ENCODE measurements around the gene IL5. TPM values are rescaled to one million over a fixed set of nuclear protein-coding genes. Genes with fewer than 3 reads are reported as not detected.
"Not testable (repeated sequence)": the region's sequence is repeated elsewhere in the genome, so short reads cannot be mapped to it uniquely, and the experiment has no call there.

IL5 gene
- total and polyA plus RNA-seq, 9 donors, result not detected

GRCh38 chr5:132526290-132526973, 16.9 kb downstream of the IL5 start:
- no peaks in the 10 kb centered on the region for H3K4me1 ChIP-seq (ENCODE audit: insufficient read depth)
- WGBS, 3 donors, result 40 to 42% (median 42%) methylated on average over 11 of the region's 11 CpGs
- no peaks in the 10 kb centered on the region for H3K27me3 ChIP-seq
- DNase-seq, result peak; percentile 13 to 37 (median 25)
- TF ChIP-seq POLR2A (IDR thresholded peaks at IDR 0.05) (no peak), CTCF (IDR thresholded peaks at IDR 0.05) (peak; percentile 58 to 65 (median 59))
- no peak overlapping the region for H3K27ac ChIP-seq
- intact Hi-C loops (cut with DNase I), result no loop called here
- no peak overlapping the region for H3K4me3 ChIP-seq
- H3K9me3 ChIP-seq, result no peaks in the 10 kb centered on the region
- H3K36me3 ChIP-seq, result no peaks in the 10 kb centered on the region

DNA sequence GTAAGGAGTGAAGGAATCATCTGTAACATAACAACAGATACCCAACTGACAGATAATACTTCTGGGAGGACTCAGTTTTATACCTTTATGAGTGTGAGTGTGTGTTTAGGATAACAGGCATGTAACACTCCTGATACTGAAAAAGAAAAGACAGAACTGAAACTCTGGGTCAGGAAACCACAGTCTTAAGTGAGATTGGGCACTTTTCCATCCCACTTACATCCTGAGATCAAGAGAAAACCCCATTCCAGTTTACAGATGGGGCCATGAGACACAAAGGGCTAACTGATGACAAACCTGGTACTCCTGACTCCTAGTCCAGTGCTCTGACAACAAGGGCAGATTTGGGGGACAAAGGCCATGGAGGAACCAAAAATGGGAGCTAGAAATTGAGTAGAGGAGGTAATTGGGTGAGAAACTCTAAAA, 18.0 kb downstream of the IL5 start:
- no peaks in the 10 kb centered on the region for H3K36me3 ChIP-seq
- intact Hi-C loops (cut with DNase I), result no loop called here
- no peaks in the 10 kb centered on the region for H3K27me3 ChIP-seq
- no peak overlapping the region for H3K27ac ChIP-seq
- no peaks in the 10 kb centered on the region for H3K9me3 ChIP-seq
- DNase-seq, result no peak
- H3K4me1 ChIP-seq (ENCODE audit: insufficient read depth), result no peaks in the 10 kb centered on the region
- no peak for TF ChIP-seq POLR2A (IDR thresholded peaks at IDR 0.05)
- TF ChIP-seq CTCF (IDR thresholded peaks at IDR 0.05), result no peak
- TF ChIP-seq EP300 (IDR thresholded peaks at IDR 0.05), result no peak
- no peak overlapping the region for H3K4me3 ChIP-seq

DNA sequence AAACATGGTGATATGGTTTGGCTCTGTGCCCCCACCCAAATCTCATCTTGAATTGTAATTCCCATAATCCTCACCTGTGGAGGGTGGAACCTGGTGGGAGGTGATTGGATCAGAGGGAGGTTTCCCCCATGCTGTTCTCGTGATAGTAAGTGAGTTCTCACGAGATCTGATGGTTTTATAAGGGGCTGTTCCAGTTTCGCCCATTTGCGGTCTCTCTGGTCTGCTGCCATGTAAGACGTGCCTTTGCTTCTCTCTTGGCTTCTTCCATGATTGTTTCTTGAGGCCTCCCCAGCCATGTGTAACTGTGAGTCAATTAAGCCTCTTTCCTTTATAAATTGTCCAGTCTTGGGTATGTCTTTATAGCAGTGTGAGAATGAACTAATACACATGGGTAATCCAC, 18.4 kb downstream of the IL5 start:
- H3K27ac ChIP-seq; DNase-seq; H3K36me3 ChIP-seq; H3K9me3 ChIP-seq; intact Hi-C loops (cut with DNase I); H3K4me3 ChIP-seq; H3K27me3 ChIP-seq; H3K4me1 ChIP-seq (ENCODE audit: insufficient read depth): not testable (repeated sequence)
- 84 to 92% (median 88%) methylated on average over 5 of the region's 5 CpGs for WGBS, 3 donors

- H3K9me3 ChIP-seq; intact Hi-C loops (cut with DNase I); H3K4me3 ChIP-seq; H3K4me1 ChIP-seq (ENCODE audit: insufficient read depth); DNase-seq; H3K27ac ChIP-seq; H3K36me3 ChIP-seq; H3K27me3 ChIP-seq: not testable (repeated sequence)
- 92 to 96% (median 96%) methylated on average over 1 of the region's 1 CpG for WGBS, 3 donors
Measured at GRCh38 chr5:132522067-132522466, 21.3 kb downstream of the IL5 start.

GRCh38 chr5:132513618-132514336, 29.5 kb downstream of the IL5 start:
- H3K9me3 ChIP-seq; H3K4me1 ChIP-seq (ENCODE audit: insufficient read depth); H3K4me3 ChIP-seq; H3K27ac ChIP-seq; H3K36me3 ChIP-seq; H3K27me3 ChIP-seq; intact Hi-C loops (cut with DNase I); DNase-seq: not testable (repeated sequence)
- 93 to 94% (median 93%) methylated on average over 9 to 23 of the region's 25 CpGs for WGBS, 3 donors

DNA sequence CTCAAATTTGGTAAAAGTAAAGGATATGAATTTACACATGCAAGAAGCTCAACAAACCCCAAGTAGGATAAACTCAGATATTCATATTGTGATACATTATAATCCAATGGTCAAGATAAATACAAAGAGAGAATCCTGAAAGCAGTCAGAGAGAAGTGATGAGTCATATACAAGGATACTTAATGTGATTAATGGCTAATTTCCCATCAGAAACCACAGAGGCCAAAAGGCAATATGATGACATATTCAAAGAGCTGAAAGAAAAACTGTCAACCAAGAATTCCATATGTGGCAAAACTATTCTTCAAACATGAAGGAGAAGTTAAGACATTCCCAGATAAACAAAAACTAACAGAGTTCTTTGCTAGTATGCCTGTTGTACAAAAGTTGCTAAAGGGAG, 33.2 kb downstream of the IL5 start:
- TF ChIP-seq EP300 (IDR thresholded peaks at IDR 0.05) (no peak), POLR2A (IDR thresholded peaks at IDR 0.05) (no peak), CTCF (IDR thresholded peaks at IDR 0.05) (no peak)
- Histone ChIP-seq H3K4me1 (ENCODE audit: insufficient read depth) (no peaks in the 10 kb centered on the region), H3K4me3 (no peak overlapping the region), H3K27ac (no peak overlapping the region), H3K27me3 (no peaks in the 10 kb centered on the region), H3K36me3 (no peaks in the 10 kb centered on the region), H3K9me3 (no peaks in the 10 kb centered on the region)
- no peak for DNase-seq
- intact Hi-C loops (cut with DNase I), result no loop called here
